ENCODE measurements around the gene ROCK2. TPM values are rescaled to one million over a fixed set of nuclear protein-coding genes. Genes with fewer than 3 reads are reported as not detected.

Gene ROCK2
- total and polyA plus RNA-seq, 8 donors, result 3.5 to 21.5 (median 12.1) TPM

- no peaks in the 10 kb centered on the region for H3K27me3 ChIP-seq
- intact Hi-C loops (cut with DNase I), result no loop called here
- DNase-seq (no peak), FAIRE-seq (no peak), ATAC-seq (no peak)
- WGBS, 2 donors, result 73 to 83% methylated on average over 14 of the region's 14 CpGs
- H3K4me3 ChIP-seq, result no peak overlapping the region
- no peak overlapping the region for H3K27ac ChIP-seq
- no peak for TF ChIP-seq CTCF (IDR thresholded peaks at IDR 0.05)
- H3K36me3 ChIP-seq, result no peaks in the 10 kb centered on the region
- peaks cover 4 to 27% (median 14%) of the 10 kb centered on the region in 3 donors for H3K4me1 ChIP-seq
- H3K9me3 ChIP-seq, result no peaks in the 10 kb centered on the region
Observed at GRCh38 chr2:11158916-11159573, 185.4 kb downstream of the ROCK2 start.

- intact Hi-C loops (cut with DNase I), result no loop called here
- FAIRE-seq, result no peak
- no peak for DNase-seq
- H3K9me3 ChIP-seq, result no peaks in the 10 kb centered on the region
- H3K27ac ChIP-seq, result peak overlapping the region in 3 of 4 donors; percentile 8 to 61 (median 55)
- no peaks in the 10 kb centered on the region for H3K27me3 ChIP-seq
- 43 to 64% methylated on average over 4 of the region's 4 CpGs for WGBS, 2 donors
- H3K4me1 ChIP-seq, result peaks cover 4 to 27% (median 14%) of the 10 kb centered on the region in 3 donors
- peak overlapping the region in 2 of 4 donors; percentile 2 to 9 for H3K4me3 ChIP-seq
- H3K36me3 ChIP-seq, result no peaks in the 10 kb centered on the region
- TF ChIP-seq CTCF (IDR thresholded peaks at IDR 0.05), result no peak
- peak in 1 of 4 donors; percentile 1 for ATAC-seq
Observed at GRCh38 chr2:11157731-11158130, 186.7 kb downstream of the ROCK2 start.

- intact Hi-C loops (cut with DNase I), result no loop called here
- FAIRE-seq, result no peak
- H3K27me3 ChIP-seq, result no peaks in the 10 kb centered on the region
- H3K27ac ChIP-seq, result peak overlapping the region in 3 of 4 donors; percentile 8 to 61 (median 55)
- ATAC-seq, result no peak
- no peak overlapping the region for H3K4me3 ChIP-seq
- no peaks in the 10 kb centered on the region for H3K36me3 ChIP-seq
- no peak for TF ChIP-seq CTCF (IDR thresholded peaks at IDR 0.05)
- no peak for DNase-seq
- 66 to 79% methylated on average over 6 of the region's 6 CpGs for WGBS, 2 donors
- no peaks in the 10 kb centered on the region for H3K9me3 ChIP-seq
- H3K4me1 ChIP-seq, result peaks cover 4 to 27% (median 14%) of the 10 kb centered on the region in 3 donors
Observed at GRCh38 chr2:11157296-11157695, 187.1 kb downstream of the ROCK2 start.

GRCh38 chr2:11156396-11157075 lies 187.9 kb downstream of the ROCK2 start:
- H3K27me3 ChIP-seq, result no peaks in the 10 kb centered on the region
- H3K27ac ChIP-seq, result peak overlapping the region in 2 of 4 donors; percentile 8 to 61
- no peaks in the 10 kb centered on the region for H3K9me3 ChIP-seq
- TF ChIP-seq CTCF (IDR thresholded peaks at IDR 0.05), result no peak
- peak overlapping the region in 2 of 4 donors; percentile 73 to 77 for H3K4me3 ChIP-seq
- peak in 4 of 6 donors; percentile 22 to 59 (median 42) for DNase-seq
- peaks cover 4 to 27% (median 14%) of the 10 kb centered on the region in 3 donors for H3K4me1 ChIP-seq
- no peak for ATAC-seq
- H3K36me3 ChIP-seq, result no peaks in the 10 kb centered on the region
- intact Hi-C loops (cut with DNase I), result no loop called here
- no peak for FAIRE-seq
- WGBS, 2 donors, result 83 to 86% methylated on average over 13 of the region's 13 CpGs
